MM.1S (cell line): ENCODE measurements around the gene GJB5.

ENCODE experiments used
- EZH2 ChIP-seq: fragments of 300-600 bp; sonication (generic); optimal IDR thresholded peaks from 2 replicates; pipeline ENCODE3; 2017; ENCODE audit warnings: low read depth, mild to moderate bottlenecking, antibody characterized with exemption, low read length, mixed read lengths
- TF ChIP-seq, protein P1 (sequence below): fragments of 300-600 bp; sonication (generic); IDR thresholded peaks from 2 replicates; pipeline ENCODE4 v1.5.1; 2016; ENCODE audit warnings: antibody characterized with exemption, low read length, mixed read lengths

DNA sequence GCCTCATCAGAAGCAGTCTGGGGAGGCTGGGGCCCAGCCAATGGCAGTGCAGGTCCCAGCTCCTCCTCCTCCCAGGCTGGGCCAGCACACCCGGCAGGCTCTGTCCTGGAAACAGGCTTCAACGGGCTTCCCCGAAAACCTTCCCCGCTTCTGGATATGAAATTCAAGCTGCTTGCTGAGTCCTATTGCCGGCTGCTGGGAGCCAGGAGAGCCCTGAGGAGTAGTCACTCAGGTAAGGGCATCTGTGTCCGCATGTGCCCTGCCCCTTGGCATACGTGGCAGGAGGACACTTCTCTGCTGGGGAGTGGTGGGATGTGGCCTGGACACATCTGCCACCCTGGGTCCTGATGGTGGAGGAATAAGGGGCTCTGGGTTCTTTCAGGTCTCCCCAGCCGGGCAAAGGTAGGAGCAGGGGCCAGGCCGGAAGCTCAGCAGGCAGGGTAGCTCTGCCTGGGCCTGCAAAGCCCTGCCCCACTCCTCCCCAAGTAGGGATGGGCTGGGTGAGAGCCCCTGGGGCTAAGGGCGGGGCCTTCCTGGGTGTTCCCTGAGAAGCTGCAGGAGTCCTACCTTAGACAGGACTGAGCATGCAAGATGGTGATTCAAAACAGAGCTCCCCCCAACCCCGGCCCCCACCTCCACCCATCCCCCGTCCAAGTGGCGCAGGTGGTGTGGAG is at the start of gene GJB5:
- no peak for TF ChIP-seq EZH2
- TF ChIP-seq, protein P1, sequence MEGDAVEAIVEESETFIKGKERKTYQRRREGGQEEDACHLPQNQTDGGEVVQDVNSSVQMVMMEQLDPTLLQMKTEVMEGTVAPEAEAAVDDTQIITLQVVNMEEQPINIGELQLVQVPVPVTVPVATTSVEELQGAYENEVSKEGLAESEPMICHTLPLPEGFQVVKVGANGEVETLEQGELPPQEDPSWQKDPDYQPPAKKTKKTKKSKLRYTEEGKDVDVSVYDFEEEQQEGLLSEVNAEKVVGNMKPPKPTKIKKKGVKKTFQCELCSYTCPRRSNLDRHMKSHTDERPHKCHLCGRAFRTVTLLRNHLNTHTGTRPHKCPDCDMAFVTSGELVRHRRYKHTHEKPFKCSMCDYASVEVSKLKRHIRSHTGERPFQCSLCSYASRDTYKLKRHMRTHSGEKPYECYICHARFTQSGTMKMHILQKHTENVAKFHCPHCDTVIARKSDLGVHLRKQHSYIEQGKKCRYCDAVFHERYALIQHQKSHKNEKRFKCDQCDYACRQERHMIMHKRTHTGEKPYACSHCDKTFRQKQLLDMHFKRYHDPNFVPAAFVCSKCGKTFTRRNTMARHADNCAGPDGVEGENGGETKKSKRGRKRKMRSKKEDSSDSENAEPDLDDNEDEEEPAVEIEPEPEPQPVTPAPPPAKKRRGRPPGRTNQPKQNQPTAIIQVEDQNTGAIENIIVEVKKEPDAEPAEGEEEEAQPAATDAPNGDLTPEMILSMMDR = no peak
